ENCODE results near the gene MAPKAPK2.

DNA sequence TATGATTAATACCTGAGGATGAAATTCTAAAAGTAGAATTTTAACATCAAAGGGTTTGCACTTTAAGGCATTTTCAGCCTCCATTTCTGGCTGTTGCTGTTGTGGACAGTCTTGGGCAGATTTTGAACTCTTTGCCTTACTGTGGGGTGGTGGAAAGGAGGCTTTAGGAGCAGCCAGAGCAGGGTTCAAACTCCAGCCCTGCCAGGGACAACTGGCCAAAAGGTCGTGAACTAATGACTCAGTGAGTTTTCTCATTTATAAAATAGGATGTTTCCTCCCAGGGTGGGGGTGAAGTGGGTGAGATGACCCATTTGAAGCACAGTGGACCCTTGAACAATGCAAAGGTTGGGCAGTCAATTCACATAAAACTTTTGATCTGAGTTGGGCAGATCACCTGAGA, 36.7 kb downstream of the MAPKAPK2 start:
- TF ChIP-seq YY1 (IDR thresholded peaks at IDR 0.05; ENCODE audit: insufficient read depth, insufficient read length) (no peak), SUZ12 (IDR thresholded peaks at IDR 0.05; ENCODE audit: extremely low read depth, insufficient read depth, insufficient read length) (no peak), ZNF274 (IDR thresholded peaks at IDR 0.05; ENCODE audit: low read depth, low read length) (no peak)
